WTC11 (cell line): ENCODE measurements around the gene CDK7.

ENCODE experiments used
- ATF1 ChIP-seq: sonication (generic); formaldehyde crosslinking; IDR thresholded peaks from 2 replicates; pipeline ENCODE4 v1.8.1; 2023; ENCODE audit warnings: mild to moderate bottlenecking, moderate library complexity, missing genetic modification reagents
- MYBL2 ChIP-seq: sonication (generic); formaldehyde crosslinking; IDR thresholded peaks from 2 replicates; pipeline ENCODE4 v1.8.1; 2023; ENCODE audit warnings: mild to moderate bottlenecking, moderate library complexity, missing genetic modification reagents
- OVOL2 ChIP-seq: fragments of 250-450 bp; sonication (Bioruptor Pico); IDR thresholded peaks from 2 replicates; pipeline ENCODE4 v1.9.0; 2021; ENCODE audit warnings: mild to moderate bottlenecking, borderline replicate concordance
- SMAD3 ChIP-seq: sonication (generic); formaldehyde crosslinking; IDR thresholded peaks from 2 replicates; pipeline ENCODE4 v1.8.0; 2022; ENCODE audit warnings: missing genetic modification reagents, mild to moderate bottlenecking, borderline replicate concordance
- ZNF232 ChIP-seq: sonication (generic); formaldehyde crosslinking; IDR thresholded peaks from 2 replicates; pipeline ENCODE4 v1.8.0; 2022; ENCODE audit warnings: mild to moderate bottlenecking, missing genetic modification reagents
- TF ChIP-seq, protein P1 (sequence below): fragments of 200-600 bp; IDR thresholded peaks from 2 replicates; pipeline ENCODE4 v1.8.0; 2022; ENCODE audit warnings: antibody characterized with exemption
- TF ChIP-seq, protein P2 (sequence below): sonication (generic); formaldehyde crosslinking; conservative IDR thresholded peaks from 2 replicates; pipeline ENCODE4 v1.8.1; 2023; ENCODE audit warnings: mild to moderate bottlenecking, low read depth, missing genetic modification reagents, moderate library complexity
- TF ChIP-seq, protein P3 (sequence below): fragments of 250-450 bp; sonication (Bioruptor Pico); IDR thresholded peaks from 2 replicates; pipeline ENCODE4 v1.8.0; 2021; ENCODE audit warnings: mild to moderate bottlenecking

DNA sequence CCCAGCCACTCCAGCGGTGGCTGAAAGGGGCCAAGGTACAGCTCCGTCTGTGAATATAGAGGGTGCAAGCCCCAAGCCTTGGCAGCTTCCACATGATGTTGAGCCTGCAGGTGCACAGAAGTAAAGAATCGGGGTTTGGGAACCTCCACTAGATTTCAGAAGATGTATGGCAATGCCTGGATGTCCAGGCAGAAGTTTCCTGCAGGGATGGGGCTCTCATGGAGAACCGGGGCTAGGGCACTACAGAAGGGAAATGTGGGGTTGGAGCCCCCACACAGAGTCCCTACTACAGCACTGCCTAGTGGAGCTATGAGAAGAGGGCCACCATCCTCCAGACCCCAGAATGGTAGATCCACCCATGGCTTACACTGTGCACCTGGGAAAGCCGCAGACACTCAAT lies 74.7 kb downstream of the CDK7 start:
- no peak for TF ChIP-seq SMAD3 (CRISPR knock-in tag)
- no peak for TF ChIP-seq ATF1
- TF ChIP-seq, protein P1, sequence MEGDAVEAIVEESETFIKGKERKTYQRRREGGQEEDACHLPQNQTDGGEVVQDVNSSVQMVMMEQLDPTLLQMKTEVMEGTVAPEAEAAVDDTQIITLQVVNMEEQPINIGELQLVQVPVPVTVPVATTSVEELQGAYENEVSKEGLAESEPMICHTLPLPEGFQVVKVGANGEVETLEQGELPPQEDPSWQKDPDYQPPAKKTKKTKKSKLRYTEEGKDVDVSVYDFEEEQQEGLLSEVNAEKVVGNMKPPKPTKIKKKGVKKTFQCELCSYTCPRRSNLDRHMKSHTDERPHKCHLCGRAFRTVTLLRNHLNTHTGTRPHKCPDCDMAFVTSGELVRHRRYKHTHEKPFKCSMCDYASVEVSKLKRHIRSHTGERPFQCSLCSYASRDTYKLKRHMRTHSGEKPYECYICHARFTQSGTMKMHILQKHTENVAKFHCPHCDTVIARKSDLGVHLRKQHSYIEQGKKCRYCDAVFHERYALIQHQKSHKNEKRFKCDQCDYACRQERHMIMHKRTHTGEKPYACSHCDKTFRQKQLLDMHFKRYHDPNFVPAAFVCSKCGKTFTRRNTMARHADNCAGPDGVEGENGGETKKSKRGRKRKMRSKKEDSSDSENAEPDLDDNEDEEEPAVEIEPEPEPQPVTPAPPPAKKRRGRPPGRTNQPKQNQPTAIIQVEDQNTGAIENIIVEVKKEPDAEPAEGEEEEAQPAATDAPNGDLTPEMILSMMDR: no peak
- TF ChIP-seq ZNF232 (CRISPR knock-in tag): no peak
- TF ChIP-seq, protein P2, sequence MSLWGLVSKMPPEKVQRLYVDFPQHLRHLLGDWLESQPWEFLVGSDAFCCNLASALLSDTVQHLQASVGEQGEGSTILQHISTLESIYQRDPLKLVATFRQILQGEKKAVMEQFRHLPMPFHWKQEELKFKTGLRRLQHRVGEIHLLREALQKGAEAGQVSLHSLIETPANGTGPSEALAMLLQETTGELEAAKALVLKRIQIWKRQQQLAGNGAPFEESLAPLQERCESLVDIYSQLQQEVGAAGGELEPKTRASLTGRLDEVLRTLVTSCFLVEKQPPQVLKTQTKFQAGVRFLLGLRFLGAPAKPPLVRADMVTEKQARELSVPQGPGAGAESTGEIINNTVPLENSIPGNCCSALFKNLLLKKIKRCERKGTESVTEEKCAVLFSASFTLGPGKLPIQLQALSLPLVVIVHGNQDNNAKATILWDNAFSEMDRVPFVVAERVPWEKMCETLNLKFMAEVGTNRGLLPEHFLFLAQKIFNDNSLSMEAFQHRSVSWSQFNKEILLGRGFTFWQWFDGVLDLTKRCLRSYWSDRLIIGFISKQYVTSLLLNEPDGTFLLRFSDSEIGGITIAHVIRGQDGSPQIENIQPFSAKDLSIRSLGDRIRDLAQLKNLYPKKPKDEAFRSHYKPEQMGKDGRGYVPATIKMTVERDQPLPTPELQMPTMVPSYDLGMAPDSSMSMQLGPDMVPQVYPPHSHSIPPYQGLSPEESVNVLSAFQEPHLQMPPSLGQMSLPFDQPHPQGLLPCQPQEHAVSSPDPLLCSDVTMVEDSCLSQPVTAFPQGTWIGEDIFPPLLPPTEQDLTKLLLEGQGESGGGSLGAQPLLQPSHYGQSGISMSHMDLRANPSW: no peak
- no peak for TF ChIP-seq OVOL2 (CRISPR knock-in tag)
- TF ChIP-seq, protein P3, sequence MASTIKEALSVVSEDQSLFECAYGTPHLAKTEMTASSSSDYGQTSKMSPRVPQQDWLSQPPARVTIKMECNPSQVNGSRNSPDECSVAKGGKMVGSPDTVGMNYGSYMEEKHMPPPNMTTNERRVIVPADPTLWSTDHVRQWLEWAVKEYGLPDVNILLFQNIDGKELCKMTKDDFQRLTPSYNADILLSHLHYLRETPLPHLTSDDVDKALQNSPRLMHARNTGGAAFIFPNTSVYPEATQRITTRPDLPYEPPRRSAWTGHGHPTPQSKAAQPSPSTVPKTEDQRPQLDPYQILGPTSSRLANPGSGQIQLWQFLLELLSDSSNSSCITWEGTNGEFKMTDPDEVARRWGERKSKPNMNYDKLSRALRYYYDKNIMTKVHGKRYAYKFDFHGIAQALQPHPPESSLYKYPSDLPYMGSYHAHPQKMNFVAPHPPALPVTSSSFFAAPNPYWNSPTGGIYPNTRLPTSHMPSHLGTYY (CRISPR knock-in tag): no peak
- no peak for TF ChIP-seq MYBL2 (CRISPR knock-in tag)
